Progenitor cell of endocrine pancreas (in vitro differentiated cells): ENCODE results near the gene STAC3. TPM values are rescaled to one million over a fixed set of nuclear protein-coding genes. Genes with fewer than 3 reads are reported as not detected.

Experiments
- DNase-seq: peaks from one replicate; pipeline ENCODE4 v3.0.0; 2021; ENCODE audit warnings: low spot score; ENCODE audit not compliant: unreplicated experiment
- H3K27ac Mint-ChIP-seq: 2 replicates; pipeline ENCODE4 v1.8.0; 2021; ENCODE audit warnings: mild to moderate bottlenecking, moderate library complexity, mixed read lengths
- H3K27me3 Mint-ChIP-seq: 2 replicates; pipeline ENCODE4 v1.8.0; 2021; ENCODE audit warnings: mixed read lengths
- H3K36me3 Mint-ChIP-seq: 2 replicates; pipeline ENCODE4 v1.8.0; 2022; ENCODE audit warnings: mixed read lengths; ENCODE audit not compliant: insufficient read depth
- H3K4me1 Mint-ChIP-seq: 2 replicates; pipeline ENCODE4 v1.8.0; 2021; ENCODE audit warnings: low read depth, mixed read lengths
- H3K4me3 Mint-ChIP-seq: 2 replicates; pipeline ENCODE4 v1.8.0; 2021; ENCODE audit warnings: low read depth, mild to moderate bottlenecking, moderate library complexity, mixed read lengths
- H3K9me3 Mint-ChIP-seq: 2 replicates; pipeline ENCODE4 v1.8.0; 2021; ENCODE audit warnings: low read depth, mixed read lengths
- total RNA-seq: library from RNA; stranded (reverse); gene quantifications from 2 replicates; pipeline ENCODE4 v1.2.1, GENCODE V29; 2021
- TF ChIP-seq, protein P1 (sequence below): fragments of 200-600 bp; sonication (generic); IDR thresholded peaks from one replicate; pipeline ENCODE4 v1.5.0; 2021; ENCODE audit warnings: antibody characterized with exemption, mild to moderate bottlenecking; ENCODE audit not compliant: unreplicated experiment

The STAC3 gene
- total RNA-seq, 1 donor from 2014 or later = 6.0 TPM

DNA sequence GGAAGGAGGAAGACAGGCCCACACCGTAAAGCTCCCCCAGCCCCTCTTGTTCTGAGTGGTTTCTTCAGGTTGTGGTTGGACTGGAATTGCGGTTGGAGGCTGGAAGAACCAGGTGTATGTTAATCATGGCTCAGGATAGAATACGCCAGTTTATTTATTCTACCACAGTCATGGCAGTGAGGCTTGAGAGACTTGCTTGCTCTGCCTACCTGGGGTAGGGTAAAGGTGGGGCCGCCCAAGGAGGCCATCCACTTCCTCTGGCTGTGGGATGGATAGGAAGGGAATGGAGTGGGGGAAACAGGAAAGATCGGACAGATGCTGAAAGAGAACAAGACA lies 13.4 kb downstream of the STAC3 start:
- no peak overlapping the region for H3K27ac Mint-ChIP-seq

GRCh38 chr12:57236925-57237595 lies 13.9 kb downstream of the STAC3 start:
- Mint-ChIP-seq H3K27ac (peak overlapping the region; percentile 26), H3K36me3 (peaks cover 19% of the 10 kb centered on the region), H3K4me3 (no peak overlapping the region), H3K4me1 (peaks cover 18% of the 10 kb centered on the region), H3K27me3 (peaks cover 72% of the 10 kb centered on the region), H3K9me3 (no peaks in the 10 kb centered on the region)
- DNase-seq = no peak
- TF ChIP-seq, protein P1, sequence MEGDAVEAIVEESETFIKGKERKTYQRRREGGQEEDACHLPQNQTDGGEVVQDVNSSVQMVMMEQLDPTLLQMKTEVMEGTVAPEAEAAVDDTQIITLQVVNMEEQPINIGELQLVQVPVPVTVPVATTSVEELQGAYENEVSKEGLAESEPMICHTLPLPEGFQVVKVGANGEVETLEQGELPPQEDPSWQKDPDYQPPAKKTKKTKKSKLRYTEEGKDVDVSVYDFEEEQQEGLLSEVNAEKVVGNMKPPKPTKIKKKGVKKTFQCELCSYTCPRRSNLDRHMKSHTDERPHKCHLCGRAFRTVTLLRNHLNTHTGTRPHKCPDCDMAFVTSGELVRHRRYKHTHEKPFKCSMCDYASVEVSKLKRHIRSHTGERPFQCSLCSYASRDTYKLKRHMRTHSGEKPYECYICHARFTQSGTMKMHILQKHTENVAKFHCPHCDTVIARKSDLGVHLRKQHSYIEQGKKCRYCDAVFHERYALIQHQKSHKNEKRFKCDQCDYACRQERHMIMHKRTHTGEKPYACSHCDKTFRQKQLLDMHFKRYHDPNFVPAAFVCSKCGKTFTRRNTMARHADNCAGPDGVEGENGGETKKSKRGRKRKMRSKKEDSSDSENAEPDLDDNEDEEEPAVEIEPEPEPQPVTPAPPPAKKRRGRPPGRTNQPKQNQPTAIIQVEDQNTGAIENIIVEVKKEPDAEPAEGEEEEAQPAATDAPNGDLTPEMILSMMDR = no peak

More for the DNA sequence above, 13.4 kb downstream of the STAC3 start:
- Mint-ChIP-seq H3K27me3 (peaks cover 76% of the 10 kb centered on the region), H3K36me3 (peaks cover 19% of the 10 kb centered on the region), H3K4me3 (peak overlapping the region; percentile 20), H3K4me1 (peaks cover 18% of the 10 kb centered on the region), H3K9me3 (no peaks in the 10 kb centered on the region)
- DNase-seq = no peak
- TF ChIP-seq, protein P1 = no peak

DNA sequence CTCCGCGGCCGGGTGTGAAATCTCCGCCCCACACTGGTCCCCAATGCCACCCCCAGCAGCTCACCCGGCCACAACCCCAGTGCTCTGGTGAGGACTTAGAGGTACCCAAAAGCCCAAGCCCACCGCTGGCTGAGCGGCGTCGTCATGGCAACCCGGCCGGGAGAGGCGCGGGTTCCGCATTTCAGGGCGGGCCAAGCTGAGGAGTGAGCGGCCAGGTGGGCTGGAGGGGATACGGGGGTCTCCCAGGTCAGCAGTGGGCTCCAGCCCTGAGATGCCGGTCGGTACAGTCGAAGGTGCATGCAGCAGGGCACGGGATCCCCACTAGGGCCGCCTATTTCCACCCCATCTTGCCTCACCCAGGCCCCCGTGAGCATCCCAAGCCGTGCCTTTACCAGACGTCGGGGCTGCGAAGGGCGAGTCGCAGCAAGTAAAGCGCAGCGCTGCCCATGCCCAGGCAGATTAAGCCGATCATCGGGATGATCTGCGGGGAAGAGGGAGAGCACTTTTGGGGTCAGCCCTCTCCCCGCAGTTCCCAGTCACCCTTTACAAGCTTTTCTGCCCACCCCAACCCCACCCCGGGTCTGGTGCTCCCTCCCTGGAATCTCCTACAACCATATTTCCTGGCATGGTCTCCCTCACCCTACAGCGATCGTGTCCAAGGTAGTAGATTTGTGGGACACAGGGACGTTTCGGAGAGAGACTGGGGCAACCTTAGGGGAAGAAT lies 14.6 kb downstream of the STAC3 start:
- no peaks in the 10 kb centered on the region for H3K9me3 Mint-ChIP-seq
- H3K36me3 Mint-ChIP-seq = peaks cover 23% of the 10 kb centered on the region
- H3K4me1 Mint-ChIP-seq = peaks cover 18% of the 10 kb centered on the region
- no peak for DNase-seq
- no peak overlapping the region for H3K4me3 Mint-ChIP-seq
- TF ChIP-seq, protein P1 = no peak
- H3K27me3 Mint-ChIP-seq = peaks cover 65% of the 10 kb centered on the region
- no peak overlapping the region for H3K27ac Mint-ChIP-seq

DNA sequence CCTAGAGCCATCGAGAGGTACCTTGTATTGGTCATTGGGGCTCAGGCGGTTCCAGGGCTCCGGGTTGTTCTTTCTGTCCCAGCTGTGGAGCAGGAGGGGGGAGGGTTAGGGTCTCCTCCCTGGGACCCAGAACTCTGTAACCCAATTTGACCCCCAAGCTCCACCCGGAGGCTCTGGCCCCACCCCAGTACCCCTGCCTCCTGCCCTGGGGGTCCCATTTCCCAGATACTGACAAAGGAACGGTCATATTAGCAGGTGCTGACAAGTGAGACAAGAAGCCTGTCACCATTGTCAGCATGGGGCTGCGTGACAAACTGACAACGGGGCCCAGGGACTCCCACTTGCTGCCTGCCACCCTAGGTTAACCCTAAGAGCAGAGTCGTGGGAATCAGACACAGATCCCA lies 15.3 kb downstream of the STAC3 start:
- H3K4me3 Mint-ChIP-seq = no peak overlapping the region
- H3K27ac Mint-ChIP-seq = no peak overlapping the region
- peaks cover 18% of the 10 kb centered on the region for H3K4me1 Mint-ChIP-seq
- H3K9me3 Mint-ChIP-seq = no peaks in the 10 kb centered on the region
- TF ChIP-seq, protein P1 = no peak
- peaks cover 58% of the 10 kb centered on the region for H3K27me3 Mint-ChIP-seq
- peaks cover 25% of the 10 kb centered on the region for H3K36me3 Mint-ChIP-seq
- no peak for DNase-seq

DNA sequence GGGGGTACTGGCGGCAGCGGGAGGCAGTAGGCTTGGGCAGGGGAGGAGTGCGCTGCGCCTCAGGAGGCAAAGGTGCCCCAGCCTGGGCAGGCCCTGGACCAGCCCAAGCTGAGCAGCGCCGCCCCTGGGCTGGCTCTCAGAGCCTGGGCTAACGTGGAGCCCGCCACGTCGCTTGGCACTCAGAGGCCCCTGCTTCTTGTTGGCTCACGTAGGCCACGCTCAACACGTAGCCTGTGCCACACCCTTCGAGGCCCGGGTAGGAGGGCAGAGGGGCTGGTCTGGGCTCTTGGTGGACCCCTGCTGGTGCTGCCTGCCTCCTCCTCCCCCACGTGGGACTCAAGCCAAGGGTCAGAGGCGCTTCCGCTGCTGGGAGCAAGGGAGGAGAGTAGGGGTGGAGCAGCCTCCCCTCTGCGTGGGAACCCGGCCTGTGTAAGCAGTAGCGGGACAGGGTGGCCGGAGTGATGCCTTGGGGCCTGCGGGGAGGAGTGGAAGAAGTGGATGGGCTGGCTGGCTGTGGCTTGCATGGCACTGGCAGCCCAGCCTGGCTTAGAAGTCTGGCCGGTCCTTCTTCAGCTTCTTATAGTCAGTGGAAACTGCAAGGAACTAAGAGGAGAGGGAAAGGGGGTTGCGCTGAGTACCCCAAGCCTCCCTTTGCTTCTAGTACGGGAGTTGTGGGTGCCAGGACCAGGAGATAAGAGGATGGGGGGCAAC lies 15.8 kb downstream of the STAC3 start:
- TF ChIP-seq, protein P1 = no peak
- no peak overlapping the region for H3K27ac Mint-ChIP-seq
- H3K27me3 Mint-ChIP-seq = peaks cover 53% of the 10 kb centered on the region
- H3K36me3 Mint-ChIP-seq = peaks cover 30% of the 10 kb centered on the region
- H3K4me3 Mint-ChIP-seq = no peak overlapping the region
- DNase-seq = no peak
- no peaks in the 10 kb centered on the region for H3K9me3 Mint-ChIP-seq
- H3K4me1 Mint-ChIP-seq = peaks cover 18% of the 10 kb centered on the region
